ENCODE data around the gene CECR2.

The CECR2 gene

GRCh38 chr22:17368144-17368543 lies 1.1 kb upstream of the CECR2 start:
- no peak for DNase-seq (ENCODE audit: low spot score)

- peak; percentile 65 for DNase-seq (ENCODE audit: low spot score)
Measured at GRCh38 chr22:17368554-17369438, 464 bp upstream of the CECR2 start.

- no peak for DNase-seq (ENCODE audit: low spot score)
Measured at GRCh38 chr22:17370026-17370765, 936 bp downstream of the CECR2 start.

GRCh38 chr22:17370766-17371432 lies 1.6 kb downstream of the CECR2 start:
- DNase-seq (ENCODE audit: low spot score): no peak

- no peak for DNase-seq (ENCODE audit: low spot score)
Measured at GRCh38 chr22:17371448-17371847, 2.2 kb downstream of the CECR2 start.

GRCh38 chr22:17373855-17374254 lies 4.6 kb downstream of the CECR2 start:
- no peak for DNase-seq (ENCODE audit: low spot score)

GRCh38 chr22:17375914-17376614 lies 6.8 kb downstream of the CECR2 start:
- no peak for DNase-seq (ENCODE audit: low spot score)

- DNase-seq (ENCODE audit: low spot score): no peak
Measured at GRCh38 chr22:17376950-17377349, 7.7 kb downstream of the CECR2 start.

GRCh38 chr22:17379944-17380343 lies 10.7 kb downstream of the CECR2 start:
- DNase-seq (ENCODE audit: low spot score): no peak

GRCh38 chr22:17380359-17381087 lies 11.3 kb downstream of the CECR2 start:
- no peak for DNase-seq (ENCODE audit: low spot score)

GRCh38 chr22:17381192-17381913 lies 12.1 kb downstream of the CECR2 start:
- DNase-seq (ENCODE audit: low spot score): no peak

GRCh38 chr22:17384612-17385330 lies 15.5 kb downstream of the CECR2 start:
- no peak for DNase-seq (ENCODE audit: low spot score)

- no peak for DNase-seq (ENCODE audit: low spot score)
Measured at GRCh38 chr22:17387356-17387755, 18.1 kb downstream of the CECR2 start.

GRCh38 chr22:17388235-17388634 lies 19.0 kb downstream of the CECR2 start:
- DNase-seq (ENCODE audit: low spot score): no peak

GRCh38 chr22:17390087-17390486 lies 20.8 kb downstream of the CECR2 start:
- no peak for DNase-seq (ENCODE audit: low spot score)

- DNase-seq (ENCODE audit: low spot score): no peak
Measured at GRCh38 chr22:17396516-17396915, 27.3 kb downstream of the CECR2 start.

GRCh38 chr22:17397756-17398547 lies 28.7 kb downstream of the CECR2 start:
- no peak for DNase-seq (ENCODE audit: low spot score)

- DNase-seq (ENCODE audit: low spot score): no peak
Measured at GRCh38 chr22:17400305-17400704, 31.0 kb downstream of the CECR2 start.

GRCh38 chr22:17401728-17402127 lies 32.5 kb downstream of the CECR2 start:
- DNase-seq (ENCODE audit: low spot score): no peak
